Measurements from ENCODE around the gene LYST.

- no peak for TF ChIP-seq HDGF (IDR thresholded peaks at IDR 0.05; ENCODE audit: borderline replicate concordance)
- TF ChIP-seq SUZ12 (IDR thresholded peaks at IDR 0.05), result no peak
- no peak for TF ChIP-seq ELF4 (IDR thresholded peaks at IDR 0.05)
- TF ChIP-seq PKNOX1 (IDR thresholded peaks at IDR 0.05), result no peak
These were observed 43.0 kb downstream of the LYST start for GRCh38 chr1:235823684-235824083.
